HCT116 (cell line): Measurements from ENCODE around the gene COL19A1. TPM values are rescaled to one million over a fixed set of nuclear protein-coding genes. Genes with fewer than 3 reads are reported as not detected.

ENCODE experiments used
- ATAC-seq: fragments of 200-7000 bp; cut with Tn5 transposase; 2 replicates; pipeline ENCODE4 v1.9.1; 2020; ENCODE audit warnings: mild to moderate bottlenecking, moderate library complexity
- BruUV-seq: library from RNA; stranded (reverse); fragments of 400-500 nt; replicated peaks from 2 replicates; lab custom pipeline; 2021; lab: Mats Ljungman, UMichigan
- CTCF ChIA-PET: fragments of 300-600 bp; sonication (Branson Sonifier 250); formaldehyde crosslinking; loops from one replicate; lab custom pipeline; 2021; ENCODE audit warnings: antibody characterized with exemption; lab: Charles Lee
- POLR2A ChIA-PET: fragments of 300-600, 350-600 bp; sonication (Branson Sonifier 250); formaldehyde crosslinking; loops from one replicate; lab custom pipeline; 2021; ENCODE audit warnings: antibody characterized with exemption; lab: Charles Lee
- RAD21 ChIA-PET, 2 experiments: fragments of 300-600 bp; sonication (Branson Sonifier 250); formaldehyde crosslinking; loops; one replicate each; lab custom pipeline; 2023; ENCODE audit warnings: low total read pairs in 2 of 2; ENCODE audit not compliant: uncharacterized antibody in 2 of 2, unreplicated experiment in 2 of 2, low non-redundant PET in 1 of 2; lab: Charles Lee
- DNase-seq: peaks from one replicate; pipeline ENCODE4 v3.0.0-alpha.2; 2010; ENCODE audit warnings: low read depth, low spot score
- H2AFZ ChIP-seq: fragments of 200-600 bp; shearing (Covaris generic), sonication (generic); 2 replicates; pipeline ENCODE4 v1.6.1; 2017; ENCODE audit warnings: low read depth, mixed run types, mixed read lengths, antibody characterized with exemption, low read length; ENCODE audit not compliant: poor library complexity, severe bottlenecking
- H3K27ac ChIP-seq: 2 replicates; pipeline ENCODE4 v1.5.1; 2012; ENCODE audit warnings: low read depth, low read length
- H3K27me3 ChIP-seq: fragments of 200-600 bp; sonication (generic); 2 replicates; pipeline ENCODE4 v1.6.1; 2016; ENCODE audit warnings: mixed run types, low read length, mixed read lengths; ENCODE audit not compliant: insufficient read depth
- H3K36me3 ChIP-seq, 2 experiments: fragments of 200-500 bp in 1 of 2; fragments of 200-600 bp in 1 of 2; sonication (Bioruptor generic) in 1 of 2; sonication (generic) in 1 of 2; 2 replicates each; pipeline versions ENCODE4 v1.5.1 to v1.6.1; 2014 to 2016; ENCODE audit warnings: low read length in 2 of 2, inconsistent platforms in 1 of 2, mixed read lengths in 1 of 2, mixed run types in 1 of 2; ENCODE audit not compliant: insufficient read depth in 2 of 2, control insufficient read depth in 1 of 2
- H3K4me1 ChIP-seq, 2 experiments: fragments of 200-600 bp in 1 of 2; sonication (generic) in 1 of 2; 2 replicates each; pipeline versions ENCODE4 v1.5.1 to v1.6.1; 2012 to 2017; ENCODE audit warnings: low read length in 2 of 2, inconsistent platforms in 1 of 2, mild to moderate bottlenecking in 1 of 2, mixed read lengths in 1 of 2, mixed run types in 1 of 2, moderate library complexity in 1 of 2; ENCODE audit not compliant: insufficient read depth in 2 of 2, control insufficient read depth in 1 of 2
- H3K4me2 ChIP-seq: fragments of 200-600 bp; sonication (generic); 2 replicates; pipeline ENCODE4 v1.6.1; 2017; ENCODE audit warnings: mixed run types, low read length, mixed read lengths
- H3K4me3 ChIP-seq, 2 experiments: fragments of 200-600 bp in 1 of 2; sonication (generic) in 1 of 2; replicated peaks in 1 of 2; 2 replicates each; pipeline ENCODE4 v1.5.1; 2011 to 2016; ENCODE audit warnings: low read length in 2 of 2, control low read depth in 1 of 2, low read depth in 1 of 2, mild to moderate bottlenecking in 1 of 2, mixed read lengths in 1 of 2, mixed run types in 1 of 2
- H3K79me2 ChIP-seq: fragments of 200-600 bp; sonication (generic); 2 replicates; pipeline ENCODE4 v1.6.1; 2017; ENCODE audit warnings: mild to moderate bottlenecking, mixed run types, low read length, moderate library complexity, mixed read lengths; ENCODE audit not compliant: insufficient read depth
- H3K9ac ChIP-seq: fragments of 200-600 bp; sonication (generic); 2 replicates; pipeline ENCODE4 v1.6.1; 2016; ENCODE audit warnings: low read length, mixed read lengths
- H3K9me2 ChIP-seq: fragments of 200-600 bp; sonication (generic), shearing (Covaris generic); 2 replicates; pipeline ENCODE4 v1.6.1; 2017; ENCODE audit warnings: mixed run types, mild to moderate bottlenecking, moderate library complexity; ENCODE audit not compliant: insufficient read depth
- H3K9me3 ChIP-seq, 2 experiments: fragments of 200-500 bp in 1 of 2; fragments of 200-600 bp in 1 of 2; sonication (Bioruptor generic) in 1 of 2; sonication (generic) in 1 of 2; 2 replicates each; pipeline ENCODE4 v1.6.1; 2014 to 2017; ENCODE audit warnings: low read length in 2 of 2, mixed read lengths in 2 of 2, inconsistent platforms in 1 of 2, low read depth in 1 of 2, mild to moderate bottlenecking in 1 of 2, mixed run types in 1 of 2, moderate library complexity in 1 of 2; ENCODE audit not compliant: control insufficient read depth in 1 of 2, insufficient read depth in 1 of 2
- H4K20me1 ChIP-seq: fragments of 200-600 bp; sonication (generic), shearing (Covaris generic); 2 replicates; pipeline ENCODE4 v1.6.1; 2017; ENCODE audit warnings: mixed run types, mild to moderate bottlenecking, moderate library complexity; ENCODE audit not compliant: insufficient read depth
- CBX3 ChIP-seq: IDR thresholded peaks from 2 replicates; pipeline ENCODE4 v1.6.1; 2012; ENCODE audit warnings: low read depth
- EGR1 ChIP-seq: IDR thresholded peaks from 2 replicates; pipeline ENCODE4 v1.6.1; 2012; ENCODE audit warnings: low read depth
- ELF1 ChIP-seq: IDR thresholded peaks from 2 replicates; pipeline ENCODE4 v1.6.1; 2012; ENCODE audit warnings: low read depth, borderline replicate concordance
- EZH2 ChIP-seq: fragments of 200-600 bp; sonication (generic); IDR thresholded peaks from 2 replicates; pipeline ENCODE4 v1.6.1; 2017; ENCODE audit warnings: antibody characterized with exemption, mixed run types
- FOSL1 ChIP-seq: IDR thresholded peaks from 2 replicates; pipeline ENCODE4 v1.6.1; 2012; ENCODE audit warnings: low read depth
- POLR2AphosphoS5 ChIP-seq: IDR thresholded peaks from 2 replicates; pipeline ENCODE4 v1.6.1; 2011; ENCODE audit warnings: mild to moderate bottlenecking, low read depth, low read length, moderate library complexity
- RAD21 ChIP-seq: IDR thresholded peaks from 2 replicates; pipeline ENCODE4 v1.6.1; 2012; ENCODE audit warnings: low read depth, mild to moderate bottlenecking
- SRF ChIP-seq: IDR thresholded peaks from 2 replicates; pipeline ENCODE4 v1.6.1; 2012; ENCODE audit warnings: low read depth
- YY1 ChIP-seq: IDR thresholded peaks from 2 replicates; pipeline ENCODE4 v1.6.1; 2011; ENCODE audit warnings: low read length, low read depth, moderate library complexity, mild to moderate bottlenecking; ENCODE audit not compliant: insufficient replicate concordance; ENCODE audit errors: extremely low read depth
- ZFX ChIP-seq: fragments of 450-650 bp; IDR thresholded peaks from 2 replicates; pipeline ENCODE4 v1.6.1; 2017
- ZNF274 ChIP-seq: fragments of 200-500 bp; sonication (Bioruptor generic); IDR thresholded peaks from 2 replicates; pipeline ENCODE4 v1.6.1; 2014; ENCODE audit warnings: mild to moderate bottlenecking, low read depth, low read length, inconsistent platforms
- intact Hi-C: fragments of 100-400 bp; cut with micrococcal nuclease; formaldehyde crosslinking; loops from 2 replicates; pipeline ENCODE4 v1.10.0; 2022
- total RNA-seq: library from RNA; stranded (reverse); gene quantifications from one replicate; pipeline ENCODE4 v1.2.1, GENCODE V29; 2021; ENCODE audit not compliant: unreplicated experiment
- TF ChIP-seq, protein P1 (sequence below), 3 experiments: fragments of 200-600 bp in 1 of 3; sonication (generic) in 1 of 3; IDR thresholded peaks in 2 of 3; conservative IDR thresholded peaks in 1 of 3; 2 replicates each; pipeline ENCODE4 v1.5.1; 2012 to 2017; ENCODE audit warnings: low read depth in 2 of 3, low read length in 2 of 3, antibody characterized with exemption in 1 of 3, borderline replicate concordance in 1 of 3, control low read depth in 1 of 3, mild to moderate bottlenecking in 1 of 3, mixed read lengths in 1 of 3, mixed run types in 1 of 3, moderate library complexity in 1 of 3; ENCODE audit not compliant: insufficient read depth in 1 of 3

The COL19A1 gene
- total RNA-seq, 1 experiment from 2014 or later, result not detected

DNA sequence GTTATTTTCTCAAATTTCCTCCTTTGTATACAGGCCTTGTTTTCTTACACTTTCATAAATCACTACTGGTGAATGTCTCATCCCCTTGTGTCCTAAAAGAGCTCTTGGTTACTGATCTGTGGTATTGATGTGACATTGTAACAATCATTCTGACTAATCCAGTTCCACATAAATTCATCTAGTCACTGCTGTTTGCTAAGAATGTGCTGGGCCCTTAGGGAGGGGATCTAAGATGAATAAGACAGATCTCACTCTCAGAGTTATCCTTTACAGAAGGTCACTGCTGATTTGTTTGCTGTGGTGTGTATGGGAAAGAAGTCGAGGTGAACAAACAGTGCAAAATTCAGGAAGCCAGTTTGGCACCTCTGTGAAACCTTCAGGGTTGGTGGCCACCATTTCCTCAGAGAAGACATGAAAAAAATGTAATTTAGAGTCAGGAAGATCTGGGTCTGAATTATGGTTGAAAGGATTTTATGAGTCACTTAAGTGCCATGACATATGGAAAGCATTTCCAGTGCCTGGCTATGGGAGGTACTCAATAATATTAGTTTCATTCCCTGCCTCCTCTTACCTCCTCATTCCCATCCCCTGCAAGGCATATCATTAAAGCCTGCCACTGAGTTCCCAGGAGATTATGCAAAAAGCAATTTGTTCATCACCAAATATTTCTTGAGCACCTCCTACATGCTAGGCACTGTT, 314.7 kb downstream of the COL19A1 start:
- ChIA-PET POLR2A (no interaction called here), CTCF (no interaction called here), RAD21 (no interaction called here)
- Histone ChIP-seq H3K4me3 (no peak overlapping the region), H4K20me1 (no peaks in the 10 kb centered on the region), H3K27ac (no peak overlapping the region), H3K9me3 (no peaks in the 10 kb centered on the region), H3K4me1 (no peaks in the 10 kb centered on the region), H2AFZ (no peak overlapping the region), H3K9ac (no peak overlapping the region), H3K27me3 (peaks cover 11% of the 10 kb centered on the region; the same call in 1 of the 2 replicates), H3K9me2 (no peaks in the 10 kb centered on the region), H3K36me3 (no peaks in the 10 kb centered on the region), H3K4me2 (no peak overlapping the region), H3K79me2 (no peaks in the 10 kb centered on the region)
- no TSS peak for BruUV-seq
- ATAC-seq (no peak), DNase-seq (no peak)
- TF ChIP-seq EGR1, result no peak
- TF ChIP-seq FOSL1, result no peak
- no peak for TF ChIP-seq SRF
- no peak for TF ChIP-seq RAD21
- TF ChIP-seq ZFX, result no peak
- TF ChIP-seq ZNF274, result no peak
- no peak for TF ChIP-seq CBX3
- no peak for TF ChIP-seq YY1
- no peak for TF ChIP-seq EZH2
- TF ChIP-seq ELF1, result no peak
- TF ChIP-seq, protein P1, sequence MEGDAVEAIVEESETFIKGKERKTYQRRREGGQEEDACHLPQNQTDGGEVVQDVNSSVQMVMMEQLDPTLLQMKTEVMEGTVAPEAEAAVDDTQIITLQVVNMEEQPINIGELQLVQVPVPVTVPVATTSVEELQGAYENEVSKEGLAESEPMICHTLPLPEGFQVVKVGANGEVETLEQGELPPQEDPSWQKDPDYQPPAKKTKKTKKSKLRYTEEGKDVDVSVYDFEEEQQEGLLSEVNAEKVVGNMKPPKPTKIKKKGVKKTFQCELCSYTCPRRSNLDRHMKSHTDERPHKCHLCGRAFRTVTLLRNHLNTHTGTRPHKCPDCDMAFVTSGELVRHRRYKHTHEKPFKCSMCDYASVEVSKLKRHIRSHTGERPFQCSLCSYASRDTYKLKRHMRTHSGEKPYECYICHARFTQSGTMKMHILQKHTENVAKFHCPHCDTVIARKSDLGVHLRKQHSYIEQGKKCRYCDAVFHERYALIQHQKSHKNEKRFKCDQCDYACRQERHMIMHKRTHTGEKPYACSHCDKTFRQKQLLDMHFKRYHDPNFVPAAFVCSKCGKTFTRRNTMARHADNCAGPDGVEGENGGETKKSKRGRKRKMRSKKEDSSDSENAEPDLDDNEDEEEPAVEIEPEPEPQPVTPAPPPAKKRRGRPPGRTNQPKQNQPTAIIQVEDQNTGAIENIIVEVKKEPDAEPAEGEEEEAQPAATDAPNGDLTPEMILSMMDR (IDR thresholded peaks at IDR 0.05 in 2 of 3, conservative IDR thresholded peaks at IDR 0.05 in 1 of 3; ENCODE audit: borderline replicate concordance in 1 of 3, insufficient read depth in 1 of 3, low read depth in 2 of 3, low read length in 2 of 3), result no peak
- no peak for TF ChIP-seq POLR2AphosphoS5
- intact Hi-C loops, result no loop called here
